Fibroblast of mammary gland (primary cell): ENCODE data around the gene CPN1.
"Not testable (repeated sequence)": the region's sequence is repeated elsewhere in the genome, so short reads cannot be mapped to it uniquely, and the experiment has no call there.

ENCODE experiments used
- DNase-seq: peaks from one replicate; pipeline ENCODE4 v3.0.0-alpha.2; 2010; ENCODE audit warnings: low read depth
- H3K4me3 ChIP-seq: 2 replicates; pipeline ENCODE4 v1.5.1; 2011; ENCODE audit warnings: low read depth, mild to moderate bottlenecking, low read length, moderate library complexity; ENCODE audit not compliant: control insufficient read depth
- CTCF ChIP-seq: conservative IDR thresholded peaks from 2 replicates; pipeline ENCODE4 v1.5.1; 2011; ENCODE audit warnings: low read depth, low read length, inconsistent platforms; ENCODE audit not compliant: control insufficient read depth, insufficient read depth

The CPN1 gene

GRCh38 chr10:100020142-100020885 lies 61.4 kb downstream of the CPN1 start:
- no peak for TF ChIP-seq CTCF
- H3K4me3 ChIP-seq = no peak overlapping the region
- no peak for DNase-seq

GRCh38 chr10:100019787-100020141 lies 61.9 kb downstream of the CPN1 start:
- no peak for DNase-seq
- no peak for TF ChIP-seq CTCF
- no peak overlapping the region for H3K4me3 ChIP-seq

- TF ChIP-seq CTCF = no peak
- no peak for DNase-seq
- no peak overlapping the region for H3K4me3 ChIP-seq
Measured at GRCh38 chr10:100014071-100014762, 67.5 kb downstream of the CPN1 start.

GRCh38 chr10:100013621-100014020 lies 68.0 kb downstream of the CPN1 start:
- DNase-seq = no peak
- no peak overlapping the region for H3K4me3 ChIP-seq
- no peak for TF ChIP-seq CTCF

GRCh38 chr10:100011906-100012305 lies 69.8 kb downstream of the CPN1 start:
- H3K4me3 ChIP-seq, DNase-seq: not testable (repeated sequence)

- H3K4me3 ChIP-seq = peak within 1 kb of the TSS; percentile 90
- DNase-seq = peak; percentile 75
- no peak for TF ChIP-seq CTCF
Measured at GRCh38 chr10:100009793-100010676, 71.6 kb downstream of the CPN1 start, which contains the start of gene DNMBP. Gene DNMBP (minus strand): TSS chr10:100009947. CDS start chr10:99972124, 37,823 bp downstream.

- DNase-seq = peak; percentile 40
- peak; percentile 34 for TF ChIP-seq CTCF
- H3K4me3 ChIP-seq = peak overlapping the region; percentile 90
Measured at GRCh38 chr10:100009283-100009792, 72.3 kb downstream of the CPN1 start.
